Smooth muscle cell of the brain vasculature (primary cell): ENCODE results near the gene ADAM22.

ENCODE experiments used
- DNase-seq: peaks from one replicate; pipeline ENCODE4 v3.0.0-alpha.2; 2012; ENCODE audit warnings: low read depth, low spot score

ADAM22 gene

DNA sequence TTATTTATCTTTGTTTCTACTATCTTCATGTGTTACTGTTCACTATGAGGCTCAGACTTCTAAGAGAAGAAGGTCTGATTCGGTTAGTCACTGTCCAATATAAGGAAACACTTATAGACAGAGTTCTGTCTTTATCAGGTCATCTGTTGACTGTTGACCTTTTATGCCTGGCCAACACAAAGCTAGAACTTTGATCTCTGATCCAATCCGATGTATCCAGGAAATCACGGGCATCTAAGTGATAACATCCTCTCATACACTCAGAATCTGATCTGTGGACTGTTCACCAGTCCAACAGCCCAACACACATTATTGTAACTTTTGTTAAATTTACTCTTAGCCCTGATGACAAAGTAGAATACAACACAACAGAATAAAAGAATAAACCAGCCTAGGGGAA lies 171.2 kb downstream of the ADAM22 start:
- DNase-seq, result no peak

GRCh38 chr7:88106434-88106833 lies 172.4 kb downstream of the ADAM22 start:
- no peak for DNase-seq

DNA sequence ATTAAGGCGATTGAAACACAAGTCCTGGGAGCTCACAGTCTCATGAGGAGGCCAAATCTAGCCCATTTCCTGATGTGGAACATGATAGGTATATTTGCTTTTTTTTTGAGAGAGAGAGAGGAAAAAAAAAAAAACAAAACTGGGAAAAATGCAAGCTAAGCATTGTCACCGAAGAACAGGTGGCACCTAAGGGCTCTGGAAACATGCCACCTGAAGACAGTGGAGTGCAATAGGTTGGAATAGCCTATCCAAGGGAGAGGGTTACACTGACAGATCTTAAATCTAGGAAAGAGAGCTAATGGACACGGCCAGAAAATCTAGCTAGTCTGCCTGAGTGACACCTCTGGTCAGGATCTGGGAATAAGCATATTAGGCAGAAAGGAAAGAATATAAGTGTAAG lies 175.6 kb downstream of the ADAM22 start:
- no peak for DNase-seq

DNA sequence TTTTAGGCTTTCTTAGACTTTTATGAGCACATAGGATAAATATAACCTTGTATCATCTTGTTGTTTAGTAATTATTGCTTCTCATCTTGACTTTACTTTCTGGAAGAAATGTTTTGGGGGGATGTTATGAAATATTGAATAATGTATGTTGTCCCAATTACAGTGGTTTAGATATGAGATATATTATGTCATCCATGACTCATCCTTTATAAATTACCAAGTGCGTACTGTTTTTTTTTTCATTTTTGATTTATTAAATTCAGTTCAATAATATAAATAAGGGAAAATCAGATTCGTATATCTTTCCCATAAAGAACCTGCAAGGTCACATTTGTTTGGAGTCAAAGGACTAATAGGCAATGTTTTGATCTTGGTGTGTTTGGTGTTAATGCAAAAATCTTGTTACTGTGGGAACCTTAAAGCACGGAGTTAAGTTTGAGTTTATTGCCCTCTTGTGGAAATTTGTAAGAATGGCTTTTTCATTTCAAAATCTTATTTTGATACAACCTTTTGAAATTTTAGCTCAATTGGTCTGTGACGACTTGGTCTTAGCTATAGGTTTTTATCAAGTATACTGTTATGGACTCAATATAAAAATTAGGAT lies 177.2 kb downstream of the ADAM22 start:
- peak; percentile 32 for DNase-seq

DNA sequence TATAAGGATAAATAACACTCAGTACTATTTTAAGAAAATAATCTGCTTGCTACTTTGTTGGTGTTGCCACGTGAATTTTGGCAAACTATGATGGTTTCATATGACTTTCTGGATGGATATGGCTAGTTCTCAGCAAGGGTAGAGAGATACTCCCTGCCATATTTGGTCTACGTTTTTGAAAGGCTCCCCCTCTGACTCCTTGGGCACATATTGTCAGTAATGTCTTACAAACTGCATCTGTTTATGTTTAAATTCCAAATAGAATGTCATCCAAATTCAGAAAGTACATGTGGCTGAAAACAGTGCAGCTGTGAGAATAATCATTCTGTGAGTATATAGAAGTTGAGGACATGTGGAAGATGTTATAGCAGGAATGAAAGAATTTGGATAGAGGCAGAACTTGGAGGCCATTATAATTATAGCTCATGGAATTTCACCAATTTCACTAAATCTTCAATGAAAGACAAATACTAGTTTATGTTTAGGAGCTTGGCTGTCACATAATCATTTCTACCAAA lies 178.0 kb downstream of the ADAM22 start:
- DNase-seq, result no peak

DNA sequence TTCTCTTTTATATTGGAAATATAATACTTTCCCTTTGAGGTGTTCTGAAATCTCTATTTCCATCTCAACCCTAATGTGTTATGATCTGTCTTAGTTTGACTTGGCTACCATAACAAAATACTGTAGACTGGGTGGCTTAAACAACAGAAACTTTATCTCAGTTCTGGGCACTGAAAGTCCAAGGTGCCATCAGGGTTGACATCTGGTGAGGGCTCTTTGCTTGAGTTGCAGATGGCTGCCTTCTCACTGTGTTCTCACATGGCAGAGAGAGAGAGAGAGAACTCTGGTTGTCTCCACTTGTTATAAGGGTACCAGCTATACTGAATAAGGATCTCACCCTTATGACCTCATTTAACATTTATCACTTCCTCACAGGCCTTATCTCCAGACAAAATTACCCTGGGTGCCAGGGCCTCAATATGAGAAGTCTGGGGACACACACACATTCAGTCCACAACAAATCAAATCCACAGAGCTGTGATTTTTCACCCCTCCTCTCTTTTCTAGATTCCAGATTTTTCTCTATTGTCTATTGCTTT lies 181.3 kb downstream of the ADAM22 start:
- DNase-seq, result no peak

GRCh38 chr7:88115816-88116215 lies 181.8 kb downstream of the ADAM22 start:
- DNase-seq, result no peak

GRCh38 chr7:88116235-88116795 lies 182.3 kb downstream of the ADAM22 start:
- no peak for DNase-seq

DNA sequence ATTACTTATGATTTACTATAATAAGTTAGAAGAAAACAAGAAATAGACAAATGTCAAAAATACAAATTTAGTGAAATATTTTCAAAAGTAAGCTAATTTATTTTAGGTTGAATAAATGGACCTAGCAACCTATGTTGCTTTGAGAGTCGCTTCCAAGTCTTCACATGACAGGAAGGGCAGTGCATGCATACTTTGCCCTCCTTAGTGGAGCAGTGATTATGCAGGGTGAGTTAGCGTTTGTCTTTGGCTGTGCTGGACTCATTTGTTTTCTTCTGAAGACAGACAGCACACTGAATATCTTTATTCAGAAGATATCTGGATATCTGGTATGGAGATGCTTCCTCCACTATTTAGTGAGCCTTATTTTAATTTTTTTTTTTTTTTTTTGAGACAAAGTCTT lies 183.3 kb downstream of the ADAM22 start:
- no peak for DNase-seq

DNA sequence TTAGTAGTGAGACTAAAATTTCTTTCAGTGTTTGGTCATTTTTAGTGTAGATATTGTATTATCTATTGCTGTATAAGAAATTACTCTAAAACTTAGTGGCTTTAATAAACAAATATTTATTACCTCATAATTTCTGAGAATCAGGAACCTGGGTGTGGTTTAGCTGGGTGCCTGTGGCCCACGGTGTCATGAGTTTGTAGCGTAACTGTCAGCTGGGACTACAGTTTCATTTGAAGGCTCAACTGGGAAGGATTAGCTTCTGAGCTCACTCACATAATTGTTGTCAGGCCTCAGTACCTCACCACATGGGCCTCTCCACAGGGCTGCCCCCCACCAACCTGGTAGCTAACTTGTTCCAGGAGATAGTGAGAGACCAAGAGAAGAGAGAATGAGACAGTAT lies 187.3 kb downstream of the ADAM22 start:
- DNase-seq, result no peak

- no peak for DNase-seq
Observed at GRCh38 chr7:88127637-88128290, 193.7 kb downstream of the ADAM22 start.

DNA sequence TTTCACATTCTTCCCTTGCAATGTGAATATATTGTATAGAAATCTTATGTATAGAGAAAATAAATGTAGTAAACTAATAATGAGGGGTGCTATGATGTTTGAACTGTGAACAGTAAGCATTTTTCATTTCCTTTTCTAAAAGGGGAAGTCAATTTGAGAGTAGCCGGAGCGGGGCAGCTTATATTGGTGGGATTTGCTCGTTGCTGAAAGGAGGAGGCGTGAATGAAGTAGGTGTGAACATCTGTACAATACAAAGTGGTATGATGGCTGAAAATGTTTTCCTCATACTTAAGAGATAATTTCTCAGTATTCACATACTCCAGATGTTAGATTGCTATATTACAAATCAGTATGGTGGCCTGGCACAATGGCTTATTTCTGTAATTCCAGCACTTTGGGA lies 198.7 kb downstream of the ADAM22 start:
- no peak for DNase-seq

DNA sequence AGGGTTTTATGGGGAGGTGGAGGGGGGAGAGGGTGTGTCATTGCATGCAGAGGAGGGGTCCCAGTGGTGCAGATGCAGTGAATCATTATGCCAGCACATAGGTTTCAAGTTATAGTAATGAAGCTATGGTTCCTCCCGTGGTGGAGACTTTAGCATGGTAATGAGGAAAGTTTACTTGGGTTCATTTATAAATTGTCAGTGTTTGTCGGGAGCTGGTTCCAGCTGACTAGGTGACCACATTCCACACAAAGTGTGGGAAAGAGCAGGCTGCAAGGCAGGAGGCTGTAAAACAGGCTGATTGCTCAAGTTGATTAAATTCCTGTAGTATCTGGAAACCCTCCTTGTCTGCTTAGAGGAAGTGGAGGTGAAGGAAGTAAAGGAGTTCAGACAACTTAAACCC lies 206.9 kb downstream of the ADAM22 start:
- DNase-seq, result no peak

DNA sequence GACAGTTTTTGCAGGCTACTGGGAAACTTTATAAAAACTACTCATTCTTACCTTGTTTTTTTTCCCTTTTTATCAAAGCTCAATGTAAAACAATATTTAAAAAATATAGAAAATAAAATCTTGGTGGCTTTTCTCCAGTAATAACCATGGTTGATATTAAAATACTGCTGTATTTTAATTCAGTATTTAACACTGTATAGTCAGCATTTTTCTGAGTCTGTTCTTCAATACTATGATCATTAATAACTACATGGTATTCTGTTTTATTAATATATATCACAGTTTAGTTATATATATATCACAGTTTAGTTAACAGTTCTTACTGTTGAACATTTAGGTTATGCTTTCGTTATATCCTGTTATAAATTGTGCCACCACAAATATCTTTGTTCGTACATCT lies 207.4 kb downstream of the ADAM22 start:
- DNase-seq, result no peak

GRCh38 chr7:88141953-88142352 lies 207.9 kb downstream of the ADAM22 start:
- no peak for DNase-seq

DNA sequence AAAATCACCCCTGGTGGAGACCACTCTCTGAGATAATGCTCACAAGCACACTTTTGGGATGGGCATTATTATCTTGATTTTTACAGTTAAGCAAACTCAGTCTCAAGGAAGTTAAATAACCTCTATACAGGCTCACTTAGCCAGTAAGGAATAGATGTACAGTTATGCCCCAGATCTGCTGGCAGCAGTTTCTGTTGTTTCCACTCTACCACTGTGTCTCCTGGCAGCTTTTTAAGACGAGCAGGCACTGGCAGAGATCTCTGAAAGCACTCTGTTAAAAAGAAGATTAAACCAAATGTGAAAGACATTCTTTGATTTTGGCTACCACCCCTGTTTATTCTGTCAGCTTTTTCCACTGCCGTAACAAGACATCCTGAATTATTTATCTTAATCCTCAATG lies 212.6 kb downstream of the ADAM22 start:
- DNase-seq, result no peak

DNA sequence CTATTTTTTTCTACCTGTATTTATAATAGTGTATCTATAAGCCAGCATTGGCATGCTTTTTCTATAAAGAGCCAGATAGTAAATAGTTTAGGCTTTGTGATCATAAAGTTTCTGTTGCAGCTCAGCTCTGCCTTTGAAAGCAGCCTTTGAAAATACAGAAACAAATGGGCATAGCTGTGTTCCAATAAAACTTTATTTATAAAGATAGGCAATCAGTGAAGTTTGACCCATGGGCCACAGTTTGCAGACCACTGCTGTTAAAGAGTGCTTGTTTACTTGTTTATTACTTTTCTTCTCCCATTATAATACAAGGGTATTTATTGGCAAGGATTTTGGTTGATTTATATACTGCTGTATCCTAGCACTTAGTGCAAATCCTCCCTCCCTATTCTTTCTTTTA lies 213.3 kb downstream of the ADAM22 start:
- DNase-seq, result no peak

- no peak for DNase-seq
Observed at GRCh38 chr7:88147949-88148348, 213.9 kb downstream of the ADAM22 start.

- no peak for DNase-seq
Observed at GRCh38 chr7:88150033-88150432, 216.0 kb downstream of the ADAM22 start.

DNA sequence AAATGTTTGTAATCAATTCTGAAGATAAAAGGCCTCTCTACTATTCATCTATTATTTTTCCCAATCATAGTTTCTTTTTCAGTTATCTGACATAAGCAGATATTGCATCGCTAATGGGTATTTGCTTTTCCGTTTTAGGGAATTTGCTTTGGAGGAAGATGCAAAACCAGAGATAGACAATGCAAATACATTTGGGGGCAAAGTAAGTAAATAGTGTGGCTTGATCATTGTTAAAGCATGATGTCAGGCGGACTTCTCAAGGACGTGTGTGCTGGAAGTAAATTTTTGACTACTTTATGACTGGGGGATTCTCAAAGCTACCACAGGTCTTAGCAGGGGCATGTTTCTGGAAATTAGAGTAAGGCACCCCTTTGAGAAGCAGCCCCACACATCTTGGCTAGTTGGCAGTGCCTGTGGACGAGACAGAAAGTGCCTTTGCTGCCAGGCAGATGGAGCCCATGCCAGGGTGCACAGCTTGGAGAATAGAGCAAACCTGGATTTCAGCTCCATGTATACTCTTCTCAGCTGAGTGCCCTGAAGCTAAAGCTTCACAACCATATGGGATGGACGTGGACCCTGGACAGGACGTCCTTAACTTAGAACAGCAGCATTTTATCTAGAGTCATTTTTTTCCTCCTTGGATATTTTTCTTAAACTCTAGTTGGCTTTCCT lies 217.2 kb downstream of the ADAM22 start:
- no peak for DNase-seq

DNA sequence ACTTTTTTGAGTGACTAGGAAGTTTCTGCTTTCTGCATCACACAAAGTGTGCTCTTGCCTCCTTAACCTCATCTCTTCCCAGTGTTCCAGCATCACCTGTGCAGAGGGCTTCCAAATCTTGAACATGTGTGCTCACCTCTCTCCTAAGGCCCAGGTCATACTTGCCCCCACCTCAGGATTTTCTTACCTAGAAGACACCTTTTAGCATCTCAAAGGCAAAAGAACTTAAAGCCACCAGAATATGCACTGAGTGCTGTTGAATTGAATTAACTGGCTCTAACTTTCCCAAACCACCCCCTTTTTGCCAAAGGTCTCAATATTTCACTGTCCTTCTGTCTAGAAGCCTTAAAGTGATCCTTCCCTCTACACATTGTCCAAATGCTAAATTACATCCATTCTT lies 219.3 kb downstream of the ADAM22 start:
- DNase-seq, result no peak

DNA sequence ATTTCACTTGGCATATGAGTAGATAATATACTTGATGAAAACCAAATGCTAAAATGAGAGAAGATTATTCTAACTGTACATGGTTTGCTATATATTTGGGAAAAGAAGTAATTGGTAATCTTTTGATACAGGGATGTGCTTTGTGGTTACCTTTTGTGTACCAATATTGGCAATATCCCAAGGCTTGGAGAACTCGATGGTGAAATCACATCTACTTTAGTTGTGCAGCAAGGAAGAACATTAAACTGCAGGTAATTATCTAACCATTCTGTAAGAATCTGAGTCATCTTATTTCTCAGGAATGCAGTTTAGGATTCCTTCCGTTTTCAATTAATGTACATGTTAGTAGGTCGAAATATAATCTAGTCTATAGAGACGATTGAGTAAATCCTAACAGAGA lies 221.7 kb downstream of the ADAM22 start:
- no peak for DNase-seq
